DND-41 (cell line): ENCODE results near the gene AFG3L2.

Experiments
- EZH2 ChIP-seq: IDR thresholded peaks from 3 replicates; pipeline ENCODE4 v1.6.1; 2012; ENCODE audit warnings: borderline replicate concordance, low read depth, mild to moderate bottlenecking, moderate library complexity, low read length, inconsistent platforms; ENCODE audit not compliant: severe bottlenecking
- TF ChIP-seq, protein P1 (sequence below): IDR thresholded peaks from 2 replicates; pipeline ENCODE4 v1.5.1; 2012; ENCODE audit warnings: borderline replicate concordance, low read length, moderate library complexity, mild to moderate bottlenecking; ENCODE audit not compliant: poor library complexity, severe bottlenecking; ENCODE audit errors: extremely low read depth

DNA sequence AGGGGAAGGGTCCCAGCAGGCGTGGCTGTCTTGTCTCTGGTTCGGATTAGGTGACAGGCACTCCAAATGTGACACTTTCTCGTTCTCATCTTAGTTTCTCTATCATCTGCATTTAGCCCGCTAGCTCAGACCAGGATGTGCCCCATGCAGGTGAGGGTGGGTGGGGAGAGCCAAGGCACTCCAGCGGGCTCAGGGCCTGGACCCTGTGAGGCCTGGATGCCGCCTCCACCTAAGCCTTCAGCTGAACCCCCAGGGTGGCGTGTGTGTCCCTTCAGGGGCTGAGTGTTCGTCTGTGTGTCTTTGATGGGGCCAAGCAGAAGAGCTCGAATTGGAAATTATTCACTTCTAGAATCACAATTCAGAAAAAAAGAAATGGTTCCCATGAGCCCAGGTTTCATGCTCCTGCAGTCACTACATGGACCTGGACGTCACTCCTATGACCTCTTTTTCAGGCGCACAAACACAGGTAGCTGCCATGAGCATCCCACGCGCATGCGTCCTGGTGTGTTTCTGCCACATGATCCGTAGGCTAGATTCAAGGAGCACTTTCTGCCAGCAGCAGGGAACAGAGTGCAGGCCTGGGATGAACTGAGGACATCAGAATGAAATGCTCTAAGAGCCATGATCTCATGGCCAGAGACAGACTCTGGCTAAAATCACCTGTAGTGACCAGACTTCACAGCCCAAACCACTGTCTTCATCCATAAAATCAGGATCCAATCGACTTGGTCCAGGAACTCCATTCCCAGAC lies 97.1 kb downstream of the AFG3L2 start:
- TF ChIP-seq, protein P1, sequence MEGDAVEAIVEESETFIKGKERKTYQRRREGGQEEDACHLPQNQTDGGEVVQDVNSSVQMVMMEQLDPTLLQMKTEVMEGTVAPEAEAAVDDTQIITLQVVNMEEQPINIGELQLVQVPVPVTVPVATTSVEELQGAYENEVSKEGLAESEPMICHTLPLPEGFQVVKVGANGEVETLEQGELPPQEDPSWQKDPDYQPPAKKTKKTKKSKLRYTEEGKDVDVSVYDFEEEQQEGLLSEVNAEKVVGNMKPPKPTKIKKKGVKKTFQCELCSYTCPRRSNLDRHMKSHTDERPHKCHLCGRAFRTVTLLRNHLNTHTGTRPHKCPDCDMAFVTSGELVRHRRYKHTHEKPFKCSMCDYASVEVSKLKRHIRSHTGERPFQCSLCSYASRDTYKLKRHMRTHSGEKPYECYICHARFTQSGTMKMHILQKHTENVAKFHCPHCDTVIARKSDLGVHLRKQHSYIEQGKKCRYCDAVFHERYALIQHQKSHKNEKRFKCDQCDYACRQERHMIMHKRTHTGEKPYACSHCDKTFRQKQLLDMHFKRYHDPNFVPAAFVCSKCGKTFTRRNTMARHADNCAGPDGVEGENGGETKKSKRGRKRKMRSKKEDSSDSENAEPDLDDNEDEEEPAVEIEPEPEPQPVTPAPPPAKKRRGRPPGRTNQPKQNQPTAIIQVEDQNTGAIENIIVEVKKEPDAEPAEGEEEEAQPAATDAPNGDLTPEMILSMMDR: no peak
- no peak for TF ChIP-seq EZH2
